ENCODE data around the gene APCDD1L. TPM values are rescaled to one million over a fixed set of nuclear protein-coding genes. Genes with fewer than 3 reads are reported as not detected.
"Not testable (repeated sequence)": the region's sequence is repeated elsewhere in the genome, so short reads cannot be mapped to it uniquely, and the experiment has no call there.

The APCDD1L gene
- total RNA-seq, 4 donors from 2014 or later = 0.23 to 1.2 (median 1.1) TPM

DNA sequence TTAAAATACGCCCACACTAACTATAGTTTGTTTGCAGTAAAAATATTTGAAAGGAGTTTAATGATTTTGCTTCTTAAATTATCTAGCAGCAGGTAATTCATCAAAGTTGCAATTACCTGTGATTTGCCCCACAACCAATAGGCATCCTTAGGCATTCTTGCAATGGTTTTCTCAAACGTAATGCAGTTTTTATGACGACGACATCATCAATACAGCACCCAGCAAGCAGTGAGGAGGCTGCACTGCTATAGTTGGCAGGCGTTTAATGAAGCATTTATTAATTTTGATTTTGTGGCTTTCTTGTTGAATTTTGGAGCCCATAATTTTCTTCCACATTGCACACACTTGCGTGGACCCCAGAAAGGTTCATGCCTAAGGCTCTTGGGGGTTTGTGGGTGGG lies 28.1 kb upstream of the APCDD1L start:
- no peak for DNase-seq (ENCODE audit: low spot score in 2 of 2)
- no peak for TF ChIP-seq EP300 (IDR thresholded peaks at IDR 0.05)
- no peak for TF ChIP-seq POLR2AphosphoS5 (IDR thresholded peaks at IDR 0.05)
- no peak for TF ChIP-seq POLR2A (IDR thresholded peaks at IDR 0.05)
- TF ChIP-seq, protein P1, sequence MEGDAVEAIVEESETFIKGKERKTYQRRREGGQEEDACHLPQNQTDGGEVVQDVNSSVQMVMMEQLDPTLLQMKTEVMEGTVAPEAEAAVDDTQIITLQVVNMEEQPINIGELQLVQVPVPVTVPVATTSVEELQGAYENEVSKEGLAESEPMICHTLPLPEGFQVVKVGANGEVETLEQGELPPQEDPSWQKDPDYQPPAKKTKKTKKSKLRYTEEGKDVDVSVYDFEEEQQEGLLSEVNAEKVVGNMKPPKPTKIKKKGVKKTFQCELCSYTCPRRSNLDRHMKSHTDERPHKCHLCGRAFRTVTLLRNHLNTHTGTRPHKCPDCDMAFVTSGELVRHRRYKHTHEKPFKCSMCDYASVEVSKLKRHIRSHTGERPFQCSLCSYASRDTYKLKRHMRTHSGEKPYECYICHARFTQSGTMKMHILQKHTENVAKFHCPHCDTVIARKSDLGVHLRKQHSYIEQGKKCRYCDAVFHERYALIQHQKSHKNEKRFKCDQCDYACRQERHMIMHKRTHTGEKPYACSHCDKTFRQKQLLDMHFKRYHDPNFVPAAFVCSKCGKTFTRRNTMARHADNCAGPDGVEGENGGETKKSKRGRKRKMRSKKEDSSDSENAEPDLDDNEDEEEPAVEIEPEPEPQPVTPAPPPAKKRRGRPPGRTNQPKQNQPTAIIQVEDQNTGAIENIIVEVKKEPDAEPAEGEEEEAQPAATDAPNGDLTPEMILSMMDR (IDR thresholded peaks at IDR 0.05) = no peak

GRCh38 chr20:58542411-58543095 lies 27.4 kb upstream of the APCDD1L start:
- Histone ChIP-seq H3K27ac (no peak overlapping the region), H3K27me3 (peaks cover 4% of the 10 kb centered on the region), H3K4me1 (no peaks in the 10 kb centered on the region), H3K36me3 (no peaks in the 10 kb centered on the region), H3K4me3 (no peak overlapping the region), H3K9me3 (no peaks in the 10 kb centered on the region)
- TF ChIP-seq POLR2A (IDR thresholded peaks at IDR 0.05) (no peak), POLR2AphosphoS5 (IDR thresholded peaks at IDR 0.05) (no peak), EP300 (IDR thresholded peaks at IDR 0.05) (no peak)
- TF ChIP-seq, protein P1 (IDR thresholded peaks at IDR 0.05) = no peak
- 89% methylated on average over 12 of the region's 18 CpGs for WGBS
- peak in 1 of 2 donors; percentile 67 for DNase-seq (ENCODE audit: low spot score in 2 of 2)

More for the DNA sequence above, 28.1 kb upstream of the APCDD1L start:
- H3K27me3 ChIP-seq = peaks cover 4% of the 10 kb centered on the region
- H3K4me3 ChIP-seq = no peak overlapping the region
- no peaks in the 10 kb centered on the region for H3K4me1 ChIP-seq
- 56% methylated on average over 6 of the region's 6 CpGs for WGBS
- H3K36me3 ChIP-seq = no peaks in the 10 kb centered on the region
- no peak overlapping the region for H3K27ac ChIP-seq
- no peaks in the 10 kb centered on the region for H3K9me3 ChIP-seq

GRCh38 chr20:58542034-58542410 lies 26.8 kb upstream of the APCDD1L start:
- DNase-seq (ENCODE audit: low spot score in 2 of 2) = peak in 1 of 2 donors; percentile 29

DNA sequence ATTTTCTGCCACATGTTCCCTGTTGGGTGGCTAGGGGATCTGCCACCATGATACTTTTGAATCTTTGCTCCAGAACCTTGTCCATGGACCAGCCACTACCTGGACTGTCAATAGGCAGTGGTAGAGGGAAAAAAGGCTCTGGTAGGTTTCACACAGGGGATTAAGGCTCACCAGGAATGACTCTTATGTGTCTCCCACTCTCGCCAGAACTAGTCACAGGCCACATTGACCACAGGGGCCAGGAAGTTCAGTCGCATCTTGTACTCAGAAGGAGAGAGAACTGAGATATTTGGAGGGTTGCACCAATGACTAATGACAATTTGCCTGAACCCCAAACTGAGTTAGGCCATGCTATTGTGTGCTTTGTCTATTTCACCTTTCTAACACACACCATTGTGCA lies 23.6 kb upstream of the APCDD1L start:
- H3K4me3 ChIP-seq = no peak overlapping the region
- peaks cover 4% of the 10 kb centered on the region for H3K27me3 ChIP-seq
- H3K9me3 ChIP-seq = no peaks in the 10 kb centered on the region
- no peak overlapping the region for H3K27ac ChIP-seq
- 92% methylated on average over 2 of the region's 2 CpGs for WGBS
- no peaks in the 10 kb centered on the region for H3K36me3 ChIP-seq
- H3K4me1 ChIP-seq = no peaks in the 10 kb centered on the region
- TF ChIP-seq POLR2AphosphoS5 (IDR thresholded peaks at IDR 0.05) (no peak), POLR2A (IDR thresholded peaks at IDR 0.05) (no peak), EP300 (IDR thresholded peaks at IDR 0.05) (no peak)
- TF ChIP-seq, protein P1 (IDR thresholded peaks at IDR 0.05) = no peak
- DNase-seq (ENCODE audit: low spot score in 2 of 2) = no peak

More at GRCh38 chr20:58542034-58542410, 26.8 kb upstream of the APCDD1L start:
- H3K36me3 ChIP-seq, H3K27me3 ChIP-seq, H3K4me1 ChIP-seq, H3K4me3 ChIP-seq, H3K9me3 ChIP-seq, H3K27ac ChIP-seq: not testable (repeated sequence)
- 83% methylated on average over 2 of the region's 6 CpGs for WGBS

GRCh38 chr20:58537831-58538230 lies 22.6 kb upstream of the APCDD1L start:
- Histone ChIP-seq H3K9me3 (no peaks in the 10 kb centered on the region), H3K27me3 (peaks cover 4% of the 10 kb centered on the region), H3K36me3 (no peaks in the 10 kb centered on the region), H3K4me3 (no peak overlapping the region), H3K27ac (no peak overlapping the region), H3K4me1 (no peaks in the 10 kb centered on the region)
- 100% methylated on average over 1 of the region's 1 CpG for WGBS
- no peak for DNase-seq (ENCODE audit: low spot score in 2 of 2)
- TF ChIP-seq POLR2AphosphoS5 (IDR thresholded peaks at IDR 0.05) (no peak), POLR2A (IDR thresholded peaks at IDR 0.05) (no peak), EP300 (IDR thresholded peaks at IDR 0.05) (no peak)
- TF ChIP-seq, protein P1 (IDR thresholded peaks at IDR 0.05) = no peak

GRCh38 chr20:58536289-58536688 lies 21.1 kb upstream of the APCDD1L start:
- Histone ChIP-seq H3K4me1 (no peaks in the 10 kb centered on the region), H3K27me3 (no peaks in the 10 kb centered on the region), H3K36me3 (no peaks in the 10 kb centered on the region), H3K4me3 (no peak overlapping the region), H3K9me3 (no peaks in the 10 kb centered on the region), H3K27ac (no peak overlapping the region)
- DNase-seq (ENCODE audit: low spot score in 2 of 2) = no peak
- TF ChIP-seq, protein P1 (IDR thresholded peaks at IDR 0.05) = no peak
- TF ChIP-seq POLR2A (IDR thresholded peaks at IDR 0.05) (no peak), POLR2AphosphoS5 (IDR thresholded peaks at IDR 0.05) (no peak), EP300 (IDR thresholded peaks at IDR 0.05) (no peak)
- 87% methylated on average over 3 of the region's 3 CpGs for WGBS

Measured in suprapubic skin (tissue), 4 donors.